CD1c-positive myeloid dendritic cell (primary cell): ENCODE measurements around the gene LRTM2.

Experiments
- DNase-seq: peaks from one replicate; pipeline ENCODE4 v3.0.0-alpha.2; 2016; ENCODE audit errors: extremely low spot score

The LRTM2 gene

GRCh38 chr12:1883513-1883912 lies 63.1 kb downstream of the LRTM2 start:
- DNase-seq: no peak

GRCh38 chr12:1884651-1885050 lies 64.3 kb downstream of the LRTM2 start:
- no peak for DNase-seq

GRCh38 chr12:1885082-1885596 lies 64.8 kb downstream of the LRTM2 start:
- no peak for DNase-seq

- no peak for DNase-seq
Measured at GRCh38 chr12:1885599-1886245, 65.4 kb downstream of the LRTM2 start.
